Activated naive CD4-positive, alpha-beta T cell treated with anti-CD3 and anti-CD28 coated beads, Interleukin-2, amount 50 U/mL, for 16 hours (primary cell): ENCODE measurements around the gene MAFF.
A peak's percentile ranks its signal among the peaks of the same experiment; 100 is the strongest.
"Not testable (repeated sequence)": the region's sequence is repeated elsewhere in the genome, so short reads cannot be mapped to it uniquely, and the experiment has no call there.

Experiments used
- DNase-seq: peaks from one replicate; pipeline ENCODE4 v3.0.0-alpha.2; 2020

MAFF gene

GRCh38 chr22:38177926-38178604 lies 23.7 kb upstream of the MAFF start:
- DNase-seq: no peak

GRCh38 chr22:38178605-38178937 lies 23.2 kb upstream of the MAFF start:
- not testable (repeated sequence) for DNase-seq

DNA sequence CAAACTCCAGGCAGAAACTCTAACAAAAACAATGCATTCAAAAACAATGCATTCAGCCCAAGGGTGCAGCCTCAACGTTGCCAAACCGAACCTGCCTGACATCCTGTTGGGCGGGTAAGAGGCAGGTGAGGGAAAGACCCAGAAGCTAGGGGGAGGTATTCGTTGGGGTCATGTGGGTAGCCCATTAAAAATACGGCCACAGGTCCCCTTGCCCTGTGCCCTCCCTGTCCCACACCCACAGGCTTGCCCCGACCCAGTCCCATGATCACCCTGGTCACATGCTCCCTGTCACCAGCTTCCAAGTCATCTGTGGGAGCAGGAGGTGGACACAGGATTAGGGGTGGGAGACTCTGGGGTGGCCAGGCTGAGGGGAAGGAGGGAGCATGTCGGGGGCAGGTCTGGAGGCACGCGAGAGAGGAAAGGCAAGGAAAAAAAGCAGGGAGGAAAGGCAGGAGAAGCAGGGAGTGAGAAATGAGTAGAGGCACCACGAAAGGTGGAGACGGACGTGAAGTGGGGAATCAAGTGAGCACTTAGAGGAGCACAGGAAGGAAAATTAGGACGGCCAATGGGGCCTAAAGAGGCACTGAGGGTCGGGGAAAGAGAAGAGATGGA lies 20.8 kb upstream of the MAFF start:
- no peak for DNase-seq

- DNase-seq: peak; percentile 97
Measured at GRCh38 chr22:38181453-38182200, 20.2 kb upstream of the MAFF start, which contains the start of gene PLA2G6. Gene PLA2G6 (minus strand): TSS chr22:38181830. CDS start chr22:38169426, 12,404 bp downstream.

GRCh38 chr22:38184788-38185187 lies 17.0 kb upstream of the MAFF start:
- DNase-seq: no peak

DNA sequence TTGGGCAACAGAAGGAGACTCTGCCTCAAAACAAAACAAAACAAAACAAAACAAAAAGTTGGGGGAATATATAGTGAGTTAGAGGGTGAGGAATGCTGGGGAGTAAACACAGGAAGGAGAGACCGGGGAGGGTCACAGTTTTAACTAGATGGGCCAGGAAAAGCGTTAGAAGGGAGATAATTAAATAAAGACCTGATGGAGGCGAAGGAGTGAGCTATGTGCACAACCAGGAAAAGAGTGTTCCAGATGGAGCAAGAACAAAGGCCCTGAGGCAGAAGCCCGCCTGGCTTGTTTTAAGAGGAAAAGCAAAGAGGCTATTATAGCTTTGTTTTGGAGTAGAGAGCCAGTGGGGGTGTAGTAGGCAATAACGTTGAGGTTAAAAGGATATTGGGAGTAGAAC lies 15.4 kb upstream of the MAFF start:
- no peak for DNase-seq

DNA sequence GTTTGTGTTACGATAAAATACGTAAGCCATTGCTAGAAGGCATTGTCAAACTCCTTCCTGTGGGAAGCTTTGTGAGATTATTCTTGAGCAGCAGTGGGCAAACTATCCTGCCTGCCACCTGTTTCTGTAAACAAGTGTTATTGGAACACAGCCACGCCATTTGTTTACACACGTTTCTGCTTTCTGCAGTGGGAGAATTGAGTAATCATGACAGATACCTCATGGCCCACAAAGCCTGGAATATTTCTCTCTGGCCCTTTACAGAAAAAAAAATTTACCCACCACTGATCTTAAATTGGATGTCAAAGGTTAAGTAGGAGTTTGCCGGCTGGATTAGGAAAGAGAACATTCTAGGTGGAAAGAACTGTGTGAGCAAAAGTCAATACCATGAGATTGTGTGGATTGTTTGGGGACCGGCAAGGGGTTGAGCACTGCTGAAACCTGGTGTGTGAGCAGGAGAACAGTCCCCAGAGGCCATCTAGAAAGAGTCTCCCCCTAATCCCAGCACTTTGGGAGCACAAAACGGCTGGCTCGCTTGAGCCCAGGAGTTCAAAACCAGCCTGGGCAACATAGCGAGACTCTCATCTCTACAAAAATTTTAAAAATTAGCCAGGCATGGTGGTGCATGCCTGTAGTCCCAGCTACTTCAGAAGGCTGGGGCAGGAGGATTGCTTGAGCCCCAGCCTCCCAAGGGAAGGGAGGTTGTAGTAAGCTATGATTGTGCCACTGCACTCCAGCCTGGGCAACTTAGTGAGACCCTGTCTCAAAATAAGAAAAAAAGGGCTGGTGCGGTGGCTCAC lies 14.2 kb upstream of the MAFF start:
- no peak for DNase-seq

DNA sequence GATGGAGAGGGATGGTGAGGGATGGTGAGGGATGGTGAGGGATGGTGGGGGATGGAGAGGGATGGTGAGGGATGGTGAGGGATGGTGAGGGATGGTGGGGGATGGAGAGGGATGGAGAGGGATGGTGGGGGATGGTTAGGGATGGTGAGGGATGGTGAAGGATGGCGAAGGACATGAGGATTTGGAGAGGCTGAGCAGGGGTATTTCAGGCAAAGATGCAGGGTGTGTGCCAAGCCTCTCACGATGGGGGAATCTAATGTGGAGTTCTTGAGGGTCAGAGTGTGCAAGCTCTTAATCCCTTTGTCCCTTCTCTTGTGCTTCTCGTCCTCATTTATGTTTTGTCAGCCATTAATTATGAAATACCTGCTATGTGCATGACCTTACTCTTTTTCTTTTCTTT lies 12.7 kb upstream of the MAFF start:
- DNase-seq: no peak

DNA sequence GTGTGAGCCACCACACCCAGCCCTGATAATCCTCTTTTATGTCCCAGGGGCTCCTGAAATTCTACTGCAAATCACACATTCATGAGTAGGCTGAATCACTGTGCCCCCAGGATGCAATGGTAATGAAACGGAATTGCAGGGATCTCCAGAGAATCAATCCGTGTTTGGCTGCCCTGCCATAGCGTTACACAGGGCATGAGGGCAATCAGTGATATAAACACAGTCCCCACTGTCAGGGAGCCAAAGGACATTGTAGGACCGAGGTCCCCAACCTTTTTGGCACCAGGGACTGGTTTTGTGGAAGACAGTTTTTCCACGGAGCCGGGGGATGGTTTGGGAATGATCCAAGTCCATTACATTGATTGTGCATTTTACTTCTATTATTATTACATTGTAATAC lies 11.2 kb upstream of the MAFF start:
- DNase-seq: no peak

- DNase-seq: no peak
Measured at GRCh38 chr22:38191055-38191454, 10.7 kb upstream of the MAFF start.

DNA sequence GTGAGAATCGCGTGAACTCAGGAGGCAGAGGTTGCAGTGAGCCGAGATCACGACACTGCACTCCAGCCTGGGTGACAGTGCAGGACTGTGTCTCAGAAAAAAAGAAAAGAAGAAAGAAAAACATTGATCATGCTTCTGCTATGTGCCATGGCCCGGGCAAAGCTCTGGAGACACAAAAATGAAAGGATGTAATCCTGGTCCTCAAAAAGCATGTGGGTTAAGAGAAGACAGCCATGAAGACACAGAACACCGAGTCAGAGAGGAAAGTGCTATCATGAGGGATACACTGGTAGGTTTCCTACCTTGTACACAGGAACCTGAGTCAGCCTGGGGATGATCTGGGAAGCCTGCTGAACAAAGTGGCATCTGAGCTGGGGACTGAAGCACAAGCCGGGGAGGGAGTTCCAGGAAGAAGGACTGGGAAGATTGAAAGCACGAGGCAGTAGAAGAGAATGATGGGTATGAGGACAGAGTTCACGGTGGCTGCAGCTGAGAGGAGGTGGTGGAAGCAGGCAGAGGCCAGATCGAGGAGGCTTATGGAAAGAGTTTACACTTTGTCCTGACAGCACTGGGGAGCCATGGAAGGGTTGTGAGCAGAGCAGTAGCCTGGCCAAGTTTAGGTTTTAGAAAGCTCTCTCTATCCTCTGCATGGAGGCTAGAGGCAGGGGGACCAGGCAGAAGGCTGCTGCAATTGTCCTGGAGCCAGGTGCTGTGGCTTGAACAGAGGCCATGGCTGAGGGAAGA lies 9.9 kb upstream of the MAFF start:
- DNase-seq: no peak

DNA sequence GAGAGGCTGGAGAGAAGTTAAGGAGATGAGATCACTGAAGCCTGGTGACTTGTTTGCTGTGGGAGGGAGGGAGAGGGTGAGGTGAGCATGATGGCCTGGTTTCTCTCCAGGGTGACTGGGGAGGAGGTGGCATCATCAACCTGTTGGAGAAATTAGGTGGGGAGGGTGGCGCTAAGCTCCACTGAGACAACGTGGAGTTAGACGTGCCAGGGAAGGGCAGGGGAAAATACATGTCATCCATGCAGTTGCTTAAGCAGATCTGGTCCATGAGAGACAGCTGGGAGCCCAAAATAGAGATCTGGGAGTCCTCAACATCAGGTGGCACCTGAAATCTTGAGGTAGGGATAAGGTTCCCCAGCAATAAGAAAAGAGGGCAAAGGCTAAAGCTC lies 9.3 kb upstream of the MAFF start:
- no peak for DNase-seq

- no peak for DNase-seq
Measured at GRCh38 chr22:38193580-38193979, 8.2 kb upstream of the MAFF start.

GRCh38 chr22:38196791-38197419 lies 4.9 kb upstream of the MAFF start:
- no peak for DNase-seq

DNA sequence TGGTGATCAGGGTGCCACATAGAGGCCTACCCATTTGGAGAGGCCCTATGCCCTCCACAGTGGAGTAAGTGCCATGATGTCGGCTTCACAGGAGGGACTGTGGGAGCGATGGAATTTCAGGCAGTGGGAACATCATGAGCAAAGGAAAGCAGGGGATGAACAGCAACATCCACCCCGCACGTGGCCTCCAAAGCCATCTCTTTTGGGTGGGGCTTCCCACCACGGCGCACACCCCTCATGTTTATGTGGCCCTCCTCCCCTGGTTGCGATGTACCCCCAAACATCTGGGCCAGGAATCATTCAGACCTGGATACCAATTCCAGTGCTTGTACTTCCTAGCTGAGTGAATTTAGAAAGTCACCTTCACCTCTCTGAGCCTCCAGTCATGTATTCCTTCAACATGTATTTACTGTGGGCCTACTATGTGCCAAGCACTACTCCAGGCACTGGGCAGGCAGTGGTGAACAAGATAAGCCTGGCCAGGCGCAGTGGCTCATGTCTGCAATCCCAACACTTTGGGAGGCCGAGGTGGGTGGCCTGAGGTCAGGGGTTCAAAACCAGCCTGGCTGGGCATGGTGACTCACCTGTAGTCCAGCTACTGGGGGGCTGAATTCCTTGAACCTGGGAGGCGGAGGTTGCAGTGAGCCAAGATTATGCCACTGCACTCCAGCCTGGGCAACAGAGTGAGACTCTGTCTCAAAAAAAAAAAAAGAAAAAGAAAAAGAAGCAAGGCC lies 1.8 kb upstream of the MAFF start:
- DNase-seq: no peak

GRCh38 chr22:38201371-38201710 lies 453 bp upstream of the MAFF start:
- no peak for DNase-seq

- DNase-seq: peak; percentile 62
Measured at GRCh38 chr22:38202437-38203089, 769 bp downstream of the MAFF start.

DNA sequence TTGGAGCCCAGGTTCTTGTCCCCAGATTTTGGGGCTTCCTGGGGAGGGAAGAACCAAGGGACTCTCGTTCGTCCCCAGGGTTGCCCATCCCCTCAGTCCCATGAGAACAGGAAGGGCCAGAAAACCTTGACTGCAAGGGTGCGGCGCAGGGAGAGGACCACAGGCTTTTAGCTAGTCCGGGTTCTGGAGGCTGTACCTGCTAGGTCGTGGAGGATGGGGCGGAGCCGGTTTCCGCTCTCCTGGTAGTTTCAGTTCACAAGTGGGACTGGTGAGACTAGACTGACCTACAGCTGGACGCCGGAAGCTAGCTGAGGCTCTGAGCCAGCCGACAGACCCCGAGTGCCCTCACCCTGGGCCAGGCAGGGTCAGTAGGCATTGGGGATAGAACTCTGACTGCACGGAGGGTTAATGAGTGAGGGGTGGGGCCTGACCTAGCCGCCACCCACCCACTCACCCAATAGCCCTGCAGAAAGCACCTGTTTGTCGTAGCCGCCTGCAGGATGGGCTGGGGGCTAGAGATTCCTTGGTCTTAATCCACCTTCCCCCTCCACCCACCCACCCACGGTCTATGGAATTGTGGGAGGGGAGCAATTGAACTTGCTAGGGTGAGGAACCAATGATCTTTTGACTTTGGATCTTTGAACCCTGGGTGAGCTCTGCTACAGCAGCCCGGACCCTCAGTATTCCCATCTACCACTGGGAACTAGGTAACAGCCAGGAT lies 1.5 kb downstream of the MAFF start:
- peak; percentile 25 for DNase-seq

DNA sequence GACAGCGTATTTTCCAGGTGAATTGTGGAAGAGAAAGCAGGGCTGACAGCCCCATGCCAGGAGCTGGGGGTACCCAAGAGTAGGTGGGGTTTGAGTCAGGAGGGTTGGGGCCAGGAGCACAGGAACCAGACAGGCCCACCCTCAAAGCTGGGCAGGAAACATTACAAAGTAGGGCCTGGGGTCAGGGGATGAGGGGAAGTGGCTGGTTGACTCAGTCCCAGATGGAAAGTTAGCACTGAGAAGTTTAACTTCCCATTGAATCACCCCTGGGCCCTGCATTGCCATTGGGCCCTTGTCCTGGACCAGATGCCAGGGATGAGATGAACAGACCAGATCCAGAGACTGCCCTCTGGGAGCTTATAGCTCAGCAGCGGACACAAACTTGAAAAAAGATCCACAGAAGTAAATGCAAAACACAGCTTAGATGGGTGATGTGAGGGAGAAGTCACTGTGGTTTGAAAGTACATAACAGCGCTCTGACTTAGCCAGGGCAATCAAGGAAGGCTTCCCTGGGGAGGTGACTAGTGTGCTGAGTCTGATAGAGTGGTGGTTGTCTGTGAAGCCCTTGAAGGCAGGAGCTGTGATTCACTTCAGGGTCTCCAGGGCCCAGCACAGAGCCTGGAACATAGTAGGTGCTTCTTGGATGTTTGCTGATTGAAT lies 2.2 kb downstream of the MAFF start:
- no peak for DNase-seq

DNA sequence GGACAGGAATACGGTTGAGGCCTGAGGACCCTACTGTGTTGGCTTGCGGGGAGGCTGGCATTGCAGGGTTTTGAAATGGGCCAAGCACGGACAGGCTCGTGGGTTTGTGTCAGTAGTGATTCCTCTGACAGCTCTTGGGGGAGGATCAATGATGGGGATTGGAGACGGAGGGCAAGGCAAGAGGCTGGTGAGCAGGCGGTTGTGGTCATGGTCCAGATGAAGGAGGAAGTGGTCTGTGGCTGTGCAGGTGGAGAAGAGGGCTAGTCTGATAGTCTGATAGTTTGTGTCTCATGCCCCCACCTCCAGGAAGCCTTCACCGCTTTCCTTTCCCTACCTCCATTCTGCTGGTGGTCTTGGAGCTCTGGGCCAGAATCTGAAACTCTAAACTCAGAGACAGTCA lies 3.0 kb downstream of the MAFF start:
- no peak for DNase-seq
